Measurements from ENCODE around the gene TMA7.

TMA7 gene

GRCh38 chr3:48429960-48430707 lies 9.9 kb upstream of the TMA7 start, which contains the start of gene PLXNB1:
TSS of gene PLXNB1 (minus strand) at chr3:48430086. CDS start at chr3:48424611, 5,475 bp downstream.
- TF ChIP-seq CTCF (IDR thresholded peaks at IDR 0.05; ENCODE audit: extremely low read depth, missing control alignments) = no peak

GRCh38 chr3:48430708-48431101 lies 9.4 kb upstream of the TMA7 start:
- TF ChIP-seq CTCF (IDR thresholded peaks at IDR 0.05; ENCODE audit: extremely low read depth, missing control alignments) = no peak
- no peak for DNase-seq (ENCODE audit: low spot score)

More at GRCh38 chr3:48429960-48430707, 9.9 kb upstream of the TMA7 start, which contains the start of gene PLXNB1:
- DNase-seq (ENCODE audit: low spot score) = no peak

GRCh38 chr3:48431224-48432029 lies 8.6 kb upstream of the TMA7 start:
- no peak for DNase-seq (ENCODE audit: low spot score)
- no peak for TF ChIP-seq CTCF (IDR thresholded peaks at IDR 0.05; ENCODE audit: extremely low read depth, missing control alignments)

GRCh38 chr3:48432411-48433371 lies 7.4 kb upstream of the TMA7 start:
- no peak for DNase-seq (ENCODE audit: low spot score)
- no peak for TF ChIP-seq CTCF (IDR thresholded peaks at IDR 0.05; ENCODE audit: extremely low read depth, missing control alignments)

GRCh38 chr3:48433472-48434118 lies 6.5 kb upstream of the TMA7 start:
- DNase-seq (ENCODE audit: low spot score) = no peak
- TF ChIP-seq CTCF (IDR thresholded peaks at IDR 0.05; ENCODE audit: extremely low read depth, missing control alignments) = no peak

- TF ChIP-seq CTCF (IDR thresholded peaks at IDR 0.05; ENCODE audit: extremely low read depth, missing control alignments) = no peak
- no peak for DNase-seq (ENCODE audit: low spot score)
Observed at GRCh38 chr3:48434591-48435222, 5.3 kb upstream of the TMA7 start.

Data from GM20000 (cell line).